Measurements from ENCODE around the gene PCDHGA9.
"Not testable (repeated sequence)": the region's sequence is repeated elsewhere in the genome, so short reads cannot be mapped to it uniquely, and the experiment has no call there.

The PCDHGA9 gene

DNA sequence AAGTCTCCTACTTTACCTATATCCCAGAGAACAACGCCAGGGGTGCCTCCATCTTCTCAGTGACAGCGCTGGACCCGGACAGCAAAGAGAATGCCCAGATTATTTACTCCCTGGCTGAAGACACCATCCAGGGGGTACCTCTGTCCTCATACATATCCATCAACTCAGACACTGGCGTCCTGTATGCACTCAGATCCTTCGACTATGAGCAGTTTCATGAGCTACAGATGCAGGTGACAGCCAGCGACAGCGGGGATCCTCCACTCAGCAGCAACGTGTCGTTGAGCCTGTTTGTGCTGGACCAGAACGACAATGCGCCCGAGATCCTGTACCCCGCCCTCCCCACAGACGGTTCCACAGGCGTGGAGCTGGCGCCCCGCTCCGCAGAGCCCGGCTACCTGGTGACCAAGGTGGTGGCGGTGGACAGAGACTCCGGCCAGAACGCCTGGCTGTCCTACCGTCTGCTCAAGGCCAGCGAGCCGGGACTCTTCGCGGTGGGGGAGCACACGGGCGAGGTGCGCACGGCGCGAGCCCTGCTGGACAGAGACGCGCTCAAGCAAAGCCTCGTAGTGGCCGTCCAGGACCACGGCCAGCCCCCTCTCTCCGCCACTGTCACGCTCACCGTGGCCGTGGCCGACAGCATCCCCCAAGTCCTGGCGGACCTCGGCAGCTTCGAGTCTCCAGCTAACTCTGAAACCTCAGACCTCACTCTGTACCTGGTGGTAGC is 12.1 kb downstream of the PCDHGA9 start:
- FAIRE-seq = not testable (repeated sequence)

DNA sequence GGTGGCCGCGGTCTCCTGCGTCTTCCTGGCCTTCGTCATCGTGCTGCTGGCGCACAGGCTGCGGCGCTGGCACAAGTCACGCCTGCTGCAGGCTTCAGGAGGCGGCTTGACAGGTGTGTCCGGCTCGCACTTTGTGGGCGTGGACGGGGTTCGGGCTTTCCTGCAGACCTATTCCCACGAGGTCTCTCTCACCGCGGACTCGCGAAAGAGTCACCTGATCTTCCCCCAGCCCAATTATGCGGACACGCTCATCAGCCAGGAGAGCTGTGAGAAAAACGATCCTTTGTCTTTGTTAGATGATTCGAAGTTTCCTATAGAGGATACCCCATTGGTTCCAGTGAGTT is 12.7 kb downstream of the PCDHGA9 start:
- FAIRE-seq = not testable (repeated sequence)

DNA sequence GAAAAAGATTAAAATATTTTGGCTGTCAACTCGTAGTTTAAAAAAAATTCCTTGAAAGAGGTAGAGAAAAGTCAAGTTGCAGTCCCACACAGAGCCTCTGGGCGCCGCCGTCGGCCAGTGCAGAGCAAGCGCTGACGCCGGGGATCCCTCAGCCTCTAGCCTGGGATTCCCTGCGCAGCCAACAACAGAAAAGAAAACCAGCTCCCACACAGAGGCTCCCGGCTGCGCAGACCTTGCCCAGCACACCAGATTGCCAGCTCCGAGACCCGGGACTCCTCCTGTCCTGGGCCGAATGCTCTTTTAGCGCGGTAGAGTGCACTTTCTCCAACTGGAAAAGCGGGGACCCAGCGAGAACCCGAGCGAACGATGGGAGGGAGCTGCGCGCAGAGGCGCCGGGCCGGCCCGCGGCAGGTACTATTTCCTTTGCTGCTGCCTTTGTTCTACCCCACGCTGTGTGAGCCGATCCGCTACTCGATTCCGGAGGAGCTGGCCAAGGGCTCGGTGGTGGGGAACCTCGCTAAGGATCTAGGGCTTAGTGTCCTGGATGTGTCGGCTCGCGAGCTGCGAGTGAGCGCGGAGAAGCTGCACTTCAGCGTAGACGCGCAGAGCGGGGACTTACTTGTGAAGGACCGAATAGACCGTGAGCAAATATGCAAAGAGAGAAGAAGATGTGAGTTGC is 15.1 kb downstream of the PCDHGA9 start, which contains the start of gene PCDHGB7:
PCDHGB7 (plus strand) TSS at position 184 of the 679 bp plus-strand sequence; CDS start at position 367, 183 bp downstream.
- FAIRE-seq = not testable (repeated sequence)

DNA sequence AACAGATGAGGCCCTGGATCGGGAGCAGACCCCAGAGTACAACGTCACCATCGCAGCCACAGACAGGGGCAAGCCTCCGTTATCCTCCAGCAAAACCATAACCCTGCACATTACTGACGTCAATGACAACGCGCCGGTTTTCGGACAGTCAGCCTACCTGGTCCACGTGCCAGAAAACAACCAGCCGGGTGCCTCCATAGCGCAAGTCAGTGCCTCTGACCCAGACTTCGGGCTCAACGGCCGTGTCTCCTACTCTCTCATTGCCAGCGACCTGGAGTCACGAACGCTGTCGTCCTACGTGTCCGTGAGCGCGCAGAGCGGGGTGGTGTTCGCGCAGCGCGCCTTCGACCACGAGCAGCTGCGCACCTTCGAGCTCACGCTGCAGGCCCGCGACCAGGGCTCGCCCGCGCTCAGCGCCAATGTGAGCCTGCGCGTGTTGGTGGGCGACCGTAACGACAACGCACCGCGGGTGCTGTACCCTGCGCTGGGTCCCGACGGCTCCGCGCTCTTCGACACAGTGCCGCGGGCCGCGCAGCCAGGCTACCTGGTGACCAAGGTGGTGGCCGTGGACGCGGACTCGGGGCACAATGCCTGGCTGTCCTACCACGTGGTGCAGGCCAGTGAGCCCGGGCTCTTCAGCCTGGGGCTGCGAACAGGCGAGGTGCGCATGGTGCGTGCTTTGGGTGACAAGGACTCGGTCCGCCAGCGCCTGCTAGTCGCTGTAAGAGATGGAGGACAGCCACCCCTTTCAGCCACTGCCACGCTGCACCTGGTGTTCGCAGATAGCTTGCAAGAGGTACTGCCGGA is 16.7 kb downstream of the PCDHGA9 start:
- no peak for FAIRE-seq

DNA sequence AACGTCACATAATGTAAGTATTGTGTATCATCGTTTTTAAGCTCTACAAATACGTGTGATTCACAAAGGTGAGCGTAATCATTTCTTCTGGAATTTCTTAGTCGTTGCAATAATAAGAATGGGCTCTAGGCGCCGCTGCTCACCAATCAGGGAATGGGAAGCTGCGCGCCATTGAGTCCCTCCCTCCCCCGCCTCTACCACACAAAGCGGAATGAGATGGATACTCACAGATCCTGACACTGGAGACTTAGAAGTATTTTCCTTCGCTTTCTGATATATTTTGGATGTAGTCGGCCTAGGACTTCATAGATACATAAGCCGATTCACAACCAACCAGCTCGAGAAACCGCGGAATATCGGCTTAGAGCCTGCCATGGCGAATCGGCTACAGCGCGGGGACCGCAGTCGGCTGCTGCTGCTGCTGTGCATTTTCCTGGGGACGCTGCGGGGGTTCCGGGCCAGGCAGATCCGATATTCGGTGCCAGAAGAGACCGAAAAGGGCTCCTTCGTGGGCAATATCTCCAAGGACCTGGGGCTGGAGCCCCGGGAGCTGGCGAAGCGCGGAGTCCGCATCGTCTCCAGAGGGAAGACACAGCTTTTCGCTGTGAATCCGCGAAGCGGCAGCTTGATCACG is 18.4 kb downstream of the PCDHGA9 start, which contains the start of gene PCDHGA11:
PCDHGA11 (plus strand) TSS at position 197 of the 634 bp plus-strand sequence; CDS start at position 374, 177 bp downstream.
- no peak for FAIRE-seq

DNA sequence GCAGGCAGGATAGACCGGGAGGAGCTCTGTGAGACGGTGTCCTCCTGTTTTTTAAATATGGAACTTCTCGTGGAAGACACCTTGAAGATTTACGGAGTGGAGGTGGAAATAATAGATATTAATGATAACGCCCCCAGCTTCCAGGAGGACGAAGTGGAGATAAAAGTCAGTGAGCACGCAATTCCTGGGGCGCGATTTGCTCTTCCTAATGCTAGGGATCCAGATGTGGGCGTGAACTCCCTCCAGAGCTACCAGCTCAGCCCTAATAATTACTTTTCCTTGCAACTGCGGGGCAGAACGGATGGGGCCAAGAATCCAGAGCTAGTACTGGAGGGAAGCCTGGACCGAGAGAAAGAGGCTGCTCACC is 18.9 kb downstream of the PCDHGA9 start:
- no peak for FAIRE-seq

DNA sequence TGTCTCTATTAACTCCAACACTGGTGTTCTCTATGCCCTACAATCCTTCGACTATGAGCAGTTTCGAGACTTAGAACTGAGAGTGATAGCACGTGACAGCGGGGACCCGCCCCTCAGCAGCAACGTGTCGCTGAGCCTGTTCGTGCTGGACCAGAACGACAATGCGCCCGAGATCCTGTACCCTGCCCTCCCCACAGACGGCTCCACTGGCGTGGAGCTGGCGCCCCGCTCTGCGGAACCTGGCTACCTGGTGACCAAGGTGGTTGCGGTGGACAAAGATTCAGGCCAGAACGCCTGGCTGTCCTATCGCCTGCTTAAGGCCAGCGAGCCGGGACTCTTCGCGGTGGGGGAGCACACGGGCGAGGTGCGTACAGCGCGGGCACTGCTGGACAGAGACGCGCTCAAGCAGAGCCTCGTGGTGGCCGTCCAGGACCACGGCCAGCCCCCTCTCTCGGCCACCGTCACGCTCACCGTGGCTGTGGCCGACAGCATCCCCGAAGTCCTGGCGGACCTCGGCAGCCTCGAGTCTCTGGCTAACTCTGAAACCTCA is 20.2 kb downstream of the PCDHGA9 start:
- no peak for FAIRE-seq

DNA sequence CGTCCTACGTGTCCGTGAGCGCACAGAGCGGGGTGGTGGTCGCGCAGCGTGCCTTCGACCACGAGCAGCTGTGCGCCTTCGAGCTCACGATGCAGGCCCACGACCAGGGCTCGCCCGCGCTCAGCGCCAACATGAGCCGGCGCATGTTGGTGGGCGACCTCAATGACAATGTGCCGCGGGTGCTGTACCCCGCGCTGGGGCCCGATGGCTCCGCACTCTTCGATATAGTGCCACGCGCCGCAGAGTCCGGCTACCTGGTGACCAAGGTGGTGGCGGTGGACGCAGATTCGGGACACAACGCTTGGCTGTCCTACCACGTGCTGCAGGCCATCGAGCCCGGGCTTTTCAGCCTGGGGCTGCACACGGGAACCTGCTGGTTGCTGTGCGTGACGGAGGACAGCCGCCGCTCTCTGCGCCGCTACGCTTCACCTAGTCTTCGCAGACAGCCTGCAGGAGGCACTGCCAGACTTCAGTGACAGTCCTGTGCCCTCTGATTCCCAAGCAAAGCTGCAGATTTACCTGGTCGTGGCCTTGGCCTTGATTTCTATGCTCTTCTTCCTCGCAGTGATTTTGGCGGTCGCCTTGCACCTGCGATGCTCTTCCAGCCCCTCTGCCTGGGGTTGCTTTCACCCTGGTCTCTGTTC is 25.3 kb downstream of the PCDHGA9 start:
- no peak for FAIRE-seq

DNA sequence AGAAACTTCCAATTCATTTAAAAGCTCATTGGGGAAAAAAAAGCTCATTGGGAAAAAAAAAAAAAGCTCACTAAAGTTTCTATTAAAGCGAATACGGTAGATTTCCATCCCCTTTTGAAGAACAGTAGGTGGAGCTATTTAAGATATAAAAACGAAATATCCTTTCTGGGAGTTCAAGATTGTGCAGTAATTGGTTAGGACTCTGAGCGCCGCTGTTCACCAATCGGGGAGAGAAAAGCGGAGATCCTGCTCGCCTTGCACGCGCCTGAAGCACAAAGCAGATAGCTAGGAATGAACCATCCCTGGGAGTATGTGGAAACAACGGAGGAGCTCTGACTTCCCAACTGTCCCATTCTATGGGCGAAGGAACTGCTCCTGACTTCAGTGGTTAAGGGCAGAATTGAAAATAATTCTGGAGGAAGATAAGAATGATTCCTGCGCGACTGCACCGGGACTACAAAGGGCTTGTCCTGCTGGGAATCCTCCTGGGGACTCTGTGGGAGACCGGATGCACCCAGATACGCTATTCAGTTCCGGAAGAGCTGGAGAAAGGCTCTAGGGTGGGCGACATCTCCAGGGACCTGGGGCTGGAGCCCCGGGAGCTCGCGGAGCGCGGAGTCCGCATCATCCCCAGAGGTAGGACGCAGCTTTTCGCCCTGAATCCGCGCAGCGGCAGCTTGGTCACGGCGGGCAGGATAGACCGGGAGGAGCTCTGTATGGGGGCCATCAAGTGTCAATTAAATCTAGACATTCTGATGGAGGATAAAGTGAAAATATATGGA is 27.9 kb downstream of the PCDHGA9 start, which contains the start of gene PCDHGA12:
PCDHGA12 (plus strand) TSS at position 176 of the 782 bp plus-strand sequence; CDS start at position 429, 253 bp downstream.
- FAIRE-seq = no peak

DNA sequence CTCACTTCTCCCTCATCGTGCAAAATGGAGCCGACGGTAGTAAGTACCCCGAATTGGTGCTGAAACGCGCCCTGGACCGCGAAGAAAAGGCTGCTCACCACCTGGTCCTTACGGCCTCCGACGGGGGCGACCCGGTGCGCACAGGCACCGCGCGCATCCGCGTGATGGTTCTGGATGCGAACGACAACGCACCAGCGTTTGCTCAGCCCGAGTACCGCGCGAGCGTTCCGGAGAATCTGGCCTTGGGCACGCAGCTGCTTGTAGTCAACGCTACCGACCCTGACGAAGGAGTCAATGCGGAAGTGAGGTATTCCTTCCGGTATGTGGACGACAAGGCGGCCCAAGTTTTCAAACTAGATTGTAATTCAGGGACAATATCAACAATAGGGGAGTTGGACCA is 28.7 kb downstream of the PCDHGA9 start:
- no peak for FAIRE-seq

DNA sequence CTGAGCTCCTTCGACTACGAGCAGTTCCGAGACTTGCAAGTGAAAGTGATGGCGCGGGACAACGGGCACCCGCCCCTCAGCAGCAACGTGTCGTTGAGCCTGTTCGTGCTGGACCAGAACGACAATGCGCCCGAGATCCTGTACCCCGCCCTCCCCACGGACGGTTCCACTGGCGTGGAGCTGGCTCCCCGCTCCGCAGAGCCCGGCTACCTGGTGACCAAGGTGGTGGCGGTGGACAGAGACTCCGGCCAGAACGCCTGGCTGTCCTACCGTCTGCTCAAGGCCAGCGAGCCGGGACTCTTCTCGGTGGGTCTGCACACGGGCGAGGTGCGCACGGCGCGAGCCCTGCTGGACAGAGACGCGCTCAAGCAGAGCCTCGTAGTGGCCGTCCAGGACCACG is 29.7 kb downstream of the PCDHGA9 start:
- not testable (repeated sequence) for FAIRE-seq

DNA sequence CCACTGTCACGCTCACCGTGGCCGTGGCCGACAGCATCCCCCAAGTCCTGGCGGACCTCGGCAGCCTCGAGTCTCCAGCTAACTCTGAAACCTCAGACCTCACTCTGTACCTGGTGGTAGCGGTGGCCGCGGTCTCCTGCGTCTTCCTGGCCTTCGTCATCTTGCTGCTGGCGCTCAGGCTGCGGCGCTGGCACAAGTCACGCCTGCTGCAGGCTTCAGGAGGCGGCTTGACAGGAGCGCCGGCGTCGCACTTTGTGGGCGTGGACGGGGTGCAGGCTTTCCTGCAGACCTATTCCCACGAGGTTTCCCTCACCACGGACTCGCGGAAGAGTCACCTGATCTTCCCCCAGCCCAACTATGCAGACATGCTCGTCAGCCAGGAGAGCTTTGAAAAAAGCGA is 30.1 kb downstream of the PCDHGA9 start:
- not testable (repeated sequence) for FAIRE-seq

DNA sequence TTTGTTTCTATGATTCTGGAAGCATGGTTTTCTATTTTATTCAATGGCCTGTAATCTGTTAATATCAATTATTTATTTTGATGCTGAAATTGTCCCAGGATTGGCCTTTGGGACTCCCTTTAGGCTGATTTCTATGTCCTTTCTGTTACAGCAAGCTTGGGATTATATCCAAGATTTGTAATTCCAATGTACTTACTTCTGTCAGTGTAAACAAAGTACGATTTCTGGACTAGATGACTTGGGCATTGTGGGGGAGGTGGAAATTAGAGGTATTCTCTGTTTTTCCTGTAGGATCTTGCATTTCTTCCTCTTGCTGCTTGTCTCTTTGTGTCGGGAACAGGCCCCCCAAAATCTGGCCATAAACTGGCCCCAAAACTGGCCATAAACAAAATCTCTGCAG is 31.4 kb downstream of the PCDHGA9 start:
- no peak for FAIRE-seq

DNA sequence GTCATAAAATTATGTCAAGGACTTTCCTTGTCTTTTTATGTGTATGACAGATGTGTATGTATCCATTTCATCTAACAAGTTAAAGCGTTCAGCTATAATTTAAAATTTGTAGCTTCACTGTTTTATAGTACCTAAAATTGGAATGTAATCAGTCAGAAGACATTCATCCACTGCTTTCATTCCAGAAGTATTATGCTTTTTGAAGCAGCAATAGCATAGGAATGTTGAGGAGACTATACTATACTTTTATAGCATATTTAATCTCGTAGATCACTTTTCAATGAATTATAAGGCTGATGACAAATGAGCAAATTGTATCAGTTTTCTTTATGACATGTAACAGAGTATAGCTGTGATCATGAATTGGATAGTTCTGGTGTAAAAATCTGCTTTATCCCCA is 34.6 kb downstream of the PCDHGA9 start:
- FAIRE-seq = no peak

DNA sequence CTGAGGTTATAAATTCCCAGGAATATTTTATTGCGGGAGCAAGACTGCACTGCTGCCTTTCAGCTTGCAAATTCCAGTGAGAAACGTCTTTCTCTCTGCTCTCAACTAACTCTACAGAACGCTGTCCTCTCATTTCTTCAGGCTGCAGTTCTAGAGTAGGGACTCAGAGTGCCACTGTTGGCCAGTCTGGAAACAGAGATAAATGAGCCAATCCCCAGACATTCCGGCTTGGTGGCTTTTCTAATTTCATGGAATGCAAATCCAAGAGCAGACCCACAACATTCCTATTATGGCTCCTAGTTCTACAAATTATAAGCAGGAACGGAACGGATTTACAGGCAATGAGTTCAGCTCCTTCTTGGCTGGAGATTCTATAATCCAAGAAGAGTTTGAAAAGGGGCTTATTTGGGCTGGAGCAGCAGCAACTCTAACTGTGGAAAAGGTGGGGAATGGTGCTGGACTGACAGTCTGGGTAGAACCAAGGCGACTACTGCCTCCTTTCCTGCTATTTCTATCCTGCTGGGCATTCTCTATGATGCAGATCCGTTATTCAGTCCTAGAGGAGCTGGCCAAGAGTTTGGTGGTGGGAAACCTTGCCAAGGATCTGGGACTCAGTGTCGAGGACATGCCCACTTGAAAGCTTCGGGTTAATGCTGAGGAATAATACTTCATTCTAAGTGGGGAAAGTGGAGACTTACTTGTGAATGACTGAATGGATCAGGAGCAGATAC is 37.0 kb downstream of the PCDHGA9 start:
- no peak for FAIRE-seq

DNA sequence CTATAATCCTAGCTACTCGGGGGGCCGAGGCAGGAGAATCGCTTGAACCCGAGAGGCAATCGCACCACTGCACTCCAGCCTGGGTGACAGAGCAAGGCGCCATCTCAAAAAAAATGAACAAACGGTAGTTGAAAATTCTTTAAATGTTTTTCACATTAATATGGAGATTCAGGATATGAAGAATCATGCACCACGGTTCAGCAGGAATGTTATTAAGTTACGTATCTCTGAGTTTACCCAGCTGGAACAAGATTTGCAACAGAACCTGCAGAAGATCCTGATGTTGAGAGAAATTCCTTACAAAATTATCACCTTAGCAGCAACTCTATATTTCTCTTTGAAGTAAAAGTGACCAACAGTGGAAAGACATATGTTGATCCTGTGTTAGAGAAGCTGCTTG is 37.8 kb downstream of the PCDHGA9 start:
- FAIRE-seq = no peak

DNA sequence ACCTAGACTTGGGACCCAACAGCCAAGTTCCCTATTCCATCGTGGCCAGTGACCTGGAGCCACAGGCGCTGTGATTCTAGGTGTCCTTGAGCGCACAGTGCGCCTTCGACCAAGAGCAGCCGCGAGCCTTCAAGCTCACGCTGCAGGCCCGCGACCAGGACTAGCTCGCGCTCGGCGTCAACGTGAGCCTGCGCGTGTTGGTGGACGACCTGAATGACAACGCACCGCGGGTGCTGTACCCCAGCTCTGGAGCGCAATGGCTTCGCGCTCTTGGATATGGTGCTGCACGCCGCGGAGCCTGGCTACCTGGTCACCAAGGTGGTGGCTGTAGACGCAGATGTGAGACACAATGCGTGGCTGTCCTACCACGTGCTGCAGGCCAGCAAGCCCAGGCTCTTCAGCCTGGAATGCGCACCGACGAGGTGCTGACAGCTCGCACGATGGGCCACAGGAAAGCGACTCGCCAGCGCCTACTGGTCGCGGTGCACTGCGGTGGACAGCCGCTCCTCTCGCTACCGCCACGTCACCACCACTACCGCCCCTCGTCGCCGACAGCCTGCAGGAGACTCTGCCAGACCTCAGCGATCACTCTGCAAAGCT is 39.1 kb downstream of the PCDHGA9 start:
- no peak for FAIRE-seq

Data from endometrium (tissue), 2 donors.